Measurements from ENCODE around the gene LAMC2. TPM values are rescaled to one million over a fixed set of nuclear protein-coding genes. Genes with fewer than 3 reads are reported as not detected.
A peak's percentile ranks its signal among the peaks of the same experiment; 100 is the strongest.
"Not testable (repeated sequence)": the region's sequence is repeated elsewhere in the genome, so short reads cannot be mapped to it uniquely, and the experiment has no call there.

LAMC2 gene
- total and polyA plus RNA-seq, 2 experiments from 2014 or later = 0.42 to 0.43 TPM

DNA sequence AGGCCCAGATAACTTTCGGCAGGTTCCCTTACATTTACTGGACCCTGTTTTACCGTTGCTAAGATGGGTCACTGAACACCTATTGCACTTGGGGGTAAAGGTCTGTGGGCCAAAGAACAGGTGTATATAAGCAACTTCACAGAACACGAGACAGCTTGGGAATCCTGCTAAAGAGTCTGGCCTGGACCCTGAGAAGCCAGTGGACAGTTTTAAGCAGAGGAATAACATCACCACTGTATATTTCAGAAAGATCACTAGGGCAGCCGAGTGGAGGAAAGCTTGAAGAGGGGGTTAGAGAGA lies 54.4 kb downstream of the LAMC2 start:
- Histone ChIP-seq H3K4me3 (no peak overlapping the region), H3K27ac (no peak overlapping the region), H3K4me1 (ENCODE audit: low read depth) (peaks cover under 1% of the 10 kb centered on the region), H3K36me3 (no peaks in the 10 kb centered on the region), H3K9me3 (ENCODE audit: low read depth) (no peaks in the 10 kb centered on the region), H3K27me3 (no peaks in the 10 kb centered on the region)
- TF ChIP-seq, protein P1, sequence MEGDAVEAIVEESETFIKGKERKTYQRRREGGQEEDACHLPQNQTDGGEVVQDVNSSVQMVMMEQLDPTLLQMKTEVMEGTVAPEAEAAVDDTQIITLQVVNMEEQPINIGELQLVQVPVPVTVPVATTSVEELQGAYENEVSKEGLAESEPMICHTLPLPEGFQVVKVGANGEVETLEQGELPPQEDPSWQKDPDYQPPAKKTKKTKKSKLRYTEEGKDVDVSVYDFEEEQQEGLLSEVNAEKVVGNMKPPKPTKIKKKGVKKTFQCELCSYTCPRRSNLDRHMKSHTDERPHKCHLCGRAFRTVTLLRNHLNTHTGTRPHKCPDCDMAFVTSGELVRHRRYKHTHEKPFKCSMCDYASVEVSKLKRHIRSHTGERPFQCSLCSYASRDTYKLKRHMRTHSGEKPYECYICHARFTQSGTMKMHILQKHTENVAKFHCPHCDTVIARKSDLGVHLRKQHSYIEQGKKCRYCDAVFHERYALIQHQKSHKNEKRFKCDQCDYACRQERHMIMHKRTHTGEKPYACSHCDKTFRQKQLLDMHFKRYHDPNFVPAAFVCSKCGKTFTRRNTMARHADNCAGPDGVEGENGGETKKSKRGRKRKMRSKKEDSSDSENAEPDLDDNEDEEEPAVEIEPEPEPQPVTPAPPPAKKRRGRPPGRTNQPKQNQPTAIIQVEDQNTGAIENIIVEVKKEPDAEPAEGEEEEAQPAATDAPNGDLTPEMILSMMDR (IDR thresholded peaks at IDR 0.05; ENCODE audit: low read depth, low read length) = no peak
- DNase-seq (ENCODE audit: low read depth in 1 of 2, low spot score in 1 of 2) = no peak

DNA sequence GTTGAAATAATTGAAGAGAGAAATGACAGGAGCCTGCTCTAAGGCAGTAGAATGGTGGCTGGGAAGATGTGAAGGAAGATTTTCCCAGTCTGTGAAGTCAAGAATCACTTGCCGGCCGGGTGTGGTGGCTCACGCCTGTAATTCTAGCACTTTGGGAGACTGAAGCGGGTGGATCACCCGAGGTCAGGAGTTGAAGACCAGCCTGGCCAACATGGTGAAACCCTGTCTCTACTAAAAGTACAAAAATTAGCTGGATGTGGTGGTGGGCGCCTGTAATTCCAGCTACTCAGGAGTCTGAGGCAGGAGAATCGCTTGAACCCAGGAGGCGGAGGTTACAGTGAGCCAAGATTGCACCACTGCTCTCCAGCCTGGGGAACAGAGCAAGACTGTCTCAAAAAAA lies 54.8 kb downstream of the LAMC2 start:
- H3K27me3 ChIP-seq; H3K4me1 ChIP-seq (ENCODE audit: low read depth); DNase-seq (ENCODE audit: low read depth in 1 of 2, low spot score in 1 of 2); H3K4me3 ChIP-seq; H3K27ac ChIP-seq; H3K36me3 ChIP-seq; H3K9me3 ChIP-seq (ENCODE audit: low read depth): not testable (repeated sequence)

DNA sequence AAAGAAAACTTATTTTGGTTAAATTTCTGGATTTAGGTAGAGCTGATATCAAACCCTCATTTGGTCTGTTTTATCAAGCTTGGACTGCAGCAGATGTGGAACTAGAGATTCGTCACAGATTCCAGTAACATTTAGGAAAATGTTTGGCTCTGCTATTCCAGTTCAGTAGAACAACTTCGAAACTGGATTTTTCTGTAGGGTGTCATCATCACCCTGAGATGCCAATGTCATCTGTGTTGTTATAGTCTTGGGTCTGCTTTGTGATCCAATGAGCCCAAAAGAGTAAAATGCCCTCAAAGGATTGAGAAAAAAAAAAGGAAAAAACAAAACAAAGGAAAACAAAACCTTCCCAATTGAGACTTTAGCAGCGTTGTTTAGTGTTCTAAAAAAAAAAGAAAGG lies 55.4 kb downstream of the LAMC2 start:
- no peaks in the 10 kb centered on the region for H3K9me3 ChIP-seq (ENCODE audit: low read depth)
- H3K4me1 ChIP-seq (ENCODE audit: low read depth) = no peaks in the 10 kb centered on the region
- H3K27me3 ChIP-seq = no peaks in the 10 kb centered on the region
- H3K36me3 ChIP-seq = no peaks in the 10 kb centered on the region
- no peak overlapping the region for H3K27ac ChIP-seq
- DNase-seq (ENCODE audit: low read depth in 1 of 2, low spot score in 1 of 2) = peak in 1 of 2 donors; percentile 49
- no peak overlapping the region for H3K4me3 ChIP-seq
- TF ChIP-seq, protein P1 (IDR thresholded peaks at IDR 0.05; ENCODE audit: low read depth, low read length) = no peak

DNA sequence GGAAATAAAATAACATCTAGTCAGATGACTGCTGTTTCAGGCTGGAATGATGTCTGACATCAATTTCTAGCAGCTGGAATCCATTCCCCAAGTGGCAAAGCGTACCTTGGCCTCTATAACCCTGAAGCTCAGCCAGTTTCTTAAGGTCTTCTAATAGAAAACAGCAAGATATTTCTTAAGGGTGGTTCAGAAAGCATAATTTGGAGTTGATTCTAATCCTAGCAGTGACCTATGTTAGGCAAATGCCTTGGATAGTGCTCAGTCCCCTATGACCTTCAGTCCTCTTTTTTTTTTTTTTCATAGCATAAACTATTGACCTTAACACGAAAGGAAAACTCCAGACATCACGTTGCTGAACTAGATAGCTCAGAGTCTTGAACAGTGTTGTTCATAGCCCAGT lies 56.5 kb downstream of the LAMC2 start:
- DNase-seq (ENCODE audit: low read depth in 1 of 2, low spot score in 1 of 2) = no peak
- TF ChIP-seq, protein P1 (IDR thresholded peaks at IDR 0.05; ENCODE audit: low read depth, low read length) = no peak
- H3K4me1 ChIP-seq (ENCODE audit: low read depth) = no peaks in the 10 kb centered on the region
- no peaks in the 10 kb centered on the region for H3K36me3 ChIP-seq
- no peak overlapping the region for H3K4me3 ChIP-seq
- no peak overlapping the region for H3K27ac ChIP-seq
- no peaks in the 10 kb centered on the region for H3K27me3 ChIP-seq
- H3K9me3 ChIP-seq (ENCODE audit: low read depth) = no peaks in the 10 kb centered on the region

DNA sequence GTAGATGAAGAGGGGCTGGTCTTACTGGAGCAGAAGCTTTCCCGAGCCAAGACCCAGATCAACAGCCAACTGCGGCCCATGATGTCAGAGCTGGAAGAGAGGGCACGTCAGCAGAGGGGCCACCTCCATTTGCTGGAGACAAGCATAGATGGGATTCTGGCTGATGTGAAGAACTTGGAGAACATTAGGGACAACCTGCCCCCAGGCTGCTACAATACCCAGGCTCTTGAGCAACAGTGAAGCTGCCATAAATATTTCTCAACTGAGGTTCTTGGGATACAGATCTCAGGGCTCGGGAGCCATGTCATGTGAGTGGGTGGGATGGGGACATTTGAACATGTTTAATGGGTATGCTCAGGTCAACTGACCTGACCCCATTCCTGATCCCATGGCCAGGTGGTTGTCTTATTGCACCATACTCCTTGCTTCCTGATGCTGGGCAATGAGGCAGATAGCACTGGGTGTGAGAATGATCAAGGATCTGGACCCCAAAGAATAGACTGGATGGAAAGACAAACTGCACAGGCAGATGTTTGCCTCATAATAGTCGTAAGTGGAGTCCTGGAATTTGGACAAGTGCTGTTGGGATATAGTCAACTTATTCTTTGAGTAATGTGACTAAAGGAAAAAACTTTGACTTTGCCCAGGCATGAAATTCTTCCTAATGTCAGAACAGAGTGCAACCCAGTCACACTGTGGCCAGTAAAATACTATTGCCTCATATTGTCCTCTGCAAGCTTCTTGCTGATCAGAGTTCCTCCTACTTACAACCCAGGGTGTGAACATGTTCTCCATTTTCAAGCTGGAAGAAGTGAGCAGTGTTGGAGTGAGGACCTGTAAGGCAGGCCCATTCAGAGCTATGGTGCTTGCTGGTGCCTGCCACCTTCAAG lies 57.3 kb downstream of the LAMC2 start:
- TF ChIP-seq, protein P1 (IDR thresholded peaks at IDR 0.05; ENCODE audit: low read depth, low read length) = no peak
- peak in 1 of 2 donors; percentile 70 for DNase-seq (ENCODE audit: low read depth in 1 of 2, low spot score in 1 of 2)
- Histone ChIP-seq H3K36me3 (no peaks in the 10 kb centered on the region), H3K27ac (no peak overlapping the region), H3K4me1 (ENCODE audit: low read depth) (no peaks in the 10 kb centered on the region), H3K27me3 (no peaks in the 10 kb centered on the region), H3K9me3 (ENCODE audit: low read depth) (no peaks in the 10 kb centered on the region), H3K4me3 (no peak overlapping the region)

DNA sequence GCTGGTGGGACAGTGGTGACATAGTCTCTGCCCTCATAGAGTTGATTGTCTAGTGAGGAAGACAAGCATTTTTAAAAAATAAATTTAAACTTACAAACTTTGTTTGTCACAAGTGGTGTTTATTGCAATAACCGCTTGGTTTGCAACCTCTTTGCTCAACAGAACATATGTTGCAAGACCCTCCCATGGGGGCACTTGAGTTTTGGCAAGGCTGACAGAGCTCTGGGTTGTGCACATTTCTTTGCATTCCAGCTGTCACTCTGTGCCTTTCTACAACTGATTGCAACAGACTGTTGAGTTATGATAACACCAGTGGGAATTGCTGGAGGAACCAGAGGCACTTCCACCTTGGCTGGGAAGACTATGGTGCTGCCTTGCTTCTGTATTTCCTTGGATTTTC lies 58.4 kb downstream of the LAMC2 start:
- no peak overlapping the region for H3K27ac ChIP-seq
- H3K36me3 ChIP-seq = no peaks in the 10 kb centered on the region
- no peaks in the 10 kb centered on the region for H3K9me3 ChIP-seq (ENCODE audit: low read depth)
- peak; percentile 55 to 99 for DNase-seq (ENCODE audit: low read depth in 1 of 2, low spot score in 1 of 2)
- no peaks in the 10 kb centered on the region for H3K27me3 ChIP-seq
- TF ChIP-seq, protein P1 (IDR thresholded peaks at IDR 0.05; ENCODE audit: low read depth, low read length) = no peak
- H3K4me3 ChIP-seq = no peak overlapping the region
- no peaks in the 10 kb centered on the region for H3K4me1 ChIP-seq (ENCODE audit: low read depth)
